Activated naive CD4-positive, alpha-beta T cell treated with anti-CD3 and anti-CD28 coated beads for 36 hours (primary cell): ENCODE measurements around the gene SLC46A2. TPM values are rescaled to one million over a fixed set of nuclear protein-coding genes. Genes with fewer than 3 reads are reported as not detected.
A peak's percentile ranks its signal among the peaks of the same experiment; 100 is the strongest.

Experiments
- CTCF ChIA-PET: fragments of 350-600 bp; sonication (Branson Sonifier 250); formaldehyde crosslinking; loops from one replicate; lab custom pipeline; 2021; ENCODE audit warnings: antibody characterized with exemption; lab: Charles Lee
- DNase-seq: peaks from one replicate; pipeline ENCODE4 v3.0.0-alpha.2; 2020
- H3K27ac Mint-ChIP-seq: one replicate; pipeline ENCODE4 v1.8.0; 2021; ENCODE audit warnings: mild to moderate bottlenecking, mixed read lengths
- H3K27me3 Mint-ChIP-seq: one replicate; pipeline ENCODE4 v1.8.0; 2021; ENCODE audit warnings: low read depth, mixed read lengths
- H3K36me3 Mint-ChIP-seq: one replicate; pipeline ENCODE4 v1.8.0; 2021; ENCODE audit warnings: low read depth, mixed read lengths
- H3K4me1 Mint-ChIP-seq: one replicate; pipeline ENCODE4 v1.8.0; 2021; ENCODE audit warnings: low read depth, mixed read lengths
- H3K4me3 Mint-ChIP-seq: one replicate; pipeline ENCODE4 v1.8.0; 2021; ENCODE audit warnings: mild to moderate bottlenecking, moderate library complexity, mixed read lengths
- H3K9me3 Mint-ChIP-seq: one replicate; pipeline ENCODE4 v1.8.0; 2021; ENCODE audit warnings: mixed read lengths
- intact Hi-C: fragments of 100-400 bp; cut with micrococcal nuclease; formaldehyde crosslinking; loops from one replicate; pipeline ENCODE4 v1.15.1; 2023
- total RNA-seq, 2 experiments: library from RNA; stranded (reverse); gene quantifications; one replicate each; pipeline ENCODE4 v1.2.3, GENCODE V29; 2021

The SLC46A2 gene
- total RNA-seq, 2 experiments from 2014 or later = not detected

GRCh38 chr9:112905084-112905483 is 14.4 kb upstream of the SLC46A2 start:
- H3K4me1 Mint-ChIP-seq = peaks cover 2% of the 10 kb centered on the region
- DNase-seq = no peak
- peaks cover 16% of the 10 kb centered on the region for H3K27me3 Mint-ChIP-seq
- H3K36me3 Mint-ChIP-seq = no peaks in the 10 kb centered on the region
- intact Hi-C loops = no loop called here
- no peaks in the 10 kb centered on the region for H3K9me3 Mint-ChIP-seq
- CTCF ChIA-PET = interaction anchor here (0.9 to 3.1 kb wide), 2 partner anchors 8 to 17 kb away, joined by 3 to 24 read pairs; no protein-coding TSS in a partner anchor
- no peak overlapping the region for H3K27ac Mint-ChIP-seq
- H3K4me3 Mint-ChIP-seq = no peak overlapping the region

GRCh38 chr9:112900901-112901300 is 10.2 kb upstream of the SLC46A2 start:
- Mint-ChIP-seq H3K9me3 (no peaks in the 10 kb centered on the region), H3K4me1 (peaks cover 4% of the 10 kb centered on the region), H3K27me3 (peaks cover 35% of the 10 kb centered on the region), H3K27ac (no peak overlapping the region), H3K36me3 (no peaks in the 10 kb centered on the region), H3K4me3 (no peak overlapping the region)
- intact Hi-C loops = no loop called here
- DNase-seq = no peak
- CTCF ChIA-PET = no interaction called here

- CTCF ChIA-PET = no interaction called here
- Mint-ChIP-seq H3K9me3 (no peaks in the 10 kb centered on the region), H3K36me3 (no peaks in the 10 kb centered on the region), H3K4me3 (no peak overlapping the region), H3K27ac (no peak overlapping the region), H3K27me3 (peaks cover 37% of the 10 kb centered on the region), H3K4me1 (peaks cover 4% of the 10 kb centered on the region)
- DNase-seq = no peak
- intact Hi-C loops = no loop called here
Observed at GRCh38 chr9:112900488-112900887, 9.8 kb upstream of the SLC46A2 start.

- intact Hi-C loops = no loop called here
- H3K27me3 Mint-ChIP-seq = peaks cover 36% of the 10 kb centered on the region
- H3K4me1 Mint-ChIP-seq = peaks cover 4% of the 10 kb centered on the region
- no peak overlapping the region for H3K4me3 Mint-ChIP-seq
- no peak overlapping the region for H3K27ac Mint-ChIP-seq
- CTCF ChIA-PET = interaction anchor here (0.6 to 1.3 kb wide), 3 partner anchors 54 to 68 kb away, joined by 3 to 4 read pairs (median 3); no protein-coding TSS in a partner anchor
- DNase-seq = no peak
- no peaks in the 10 kb centered on the region for H3K9me3 Mint-ChIP-seq
- no peaks in the 10 kb centered on the region for H3K36me3 Mint-ChIP-seq
Observed at GRCh38 chr9:112898872-112899311, 8.2 kb upstream of the SLC46A2 start.

- Mint-ChIP-seq H3K27me3 (peaks cover 45% of the 10 kb centered on the region), H3K9me3 (no peaks in the 10 kb centered on the region), H3K36me3 (no peaks in the 10 kb centered on the region), H3K27ac (no peak overlapping the region), H3K4me1 (peaks cover 2% of the 10 kb centered on the region), H3K4me3 (no peak overlapping the region)
- intact Hi-C loops = no loop called here
- DNase-seq = no peak
- CTCF ChIA-PET = no interaction called here
Observed at GRCh38 chr9:112896131-112896530, 5.5 kb upstream of the SLC46A2 start.

GRCh38 chr9:112894699-112895098 is 4.0 kb upstream of the SLC46A2 start:
- CTCF ChIA-PET = interaction anchor here (0.6 kb wide), 1 partner anchor 209 kb away, joined by 3 read pairs; no protein-coding TSS in a partner anchor
- Mint-ChIP-seq H3K36me3 (peaks cover under 1% of the 10 kb centered on the region), H3K4me3 (no peak overlapping the region), H3K9me3 (no peaks in the 10 kb centered on the region), H3K27me3 (peaks cover 41% of the 10 kb centered on the region), H3K27ac (no peak overlapping the region), H3K4me1 (peaks cover 2% of the 10 kb centered on the region)
- no peak for DNase-seq
- intact Hi-C loops = no loop called here

GRCh38 chr9:112894041-112894440 is 3.4 kb upstream of the SLC46A2 start:
- H3K36me3 Mint-ChIP-seq = peaks cover 2% of the 10 kb centered on the region
- no peaks in the 10 kb centered on the region for H3K9me3 Mint-ChIP-seq
- H3K27me3 Mint-ChIP-seq = peaks cover 42% of the 10 kb centered on the region
- no peak overlapping the region for H3K27ac Mint-ChIP-seq
- no peak overlapping the region for H3K4me3 Mint-ChIP-seq
- peaks cover 2% of the 10 kb centered on the region for H3K4me1 Mint-ChIP-seq
- CTCF ChIA-PET = interaction anchor here (0.6 kb wide), 1 partner anchor 208 kb away, joined by 3 read pairs; no protein-coding TSS in a partner anchor
- intact Hi-C loops = no loop called here
- DNase-seq = no peak

- no peak for DNase-seq
- intact Hi-C loops = no loop called here
- no peak overlapping the region for H3K4me3 Mint-ChIP-seq
- H3K36me3 Mint-ChIP-seq = peaks cover 2% of the 10 kb centered on the region
- H3K27ac Mint-ChIP-seq = no peak overlapping the region
- no peaks in the 10 kb centered on the region for H3K9me3 Mint-ChIP-seq
- CTCF ChIA-PET = no interaction called here
- peaks cover 33% of the 10 kb centered on the region for H3K27me3 Mint-ChIP-seq
- H3K4me1 Mint-ChIP-seq = no peaks in the 10 kb centered on the region
Observed at GRCh38 chr9:112892981-112893380, 2.3 kb upstream of the SLC46A2 start.

GRCh38 chr9:112891521-112891920 is 845 bp upstream of the SLC46A2 start:
- H3K4me3 Mint-ChIP-seq = no peak overlapping the region
- no peaks in the 10 kb centered on the region for H3K9me3 Mint-ChIP-seq
- no peak for DNase-seq
- no peaks in the 10 kb centered on the region for H3K4me1 Mint-ChIP-seq
- intact Hi-C loops = no loop called here
- peaks cover 31% of the 10 kb centered on the region for H3K27me3 Mint-ChIP-seq
- no peak overlapping the region for H3K27ac Mint-ChIP-seq
- CTCF ChIA-PET = no interaction called here
- H3K36me3 Mint-ChIP-seq = peaks cover 2% of the 10 kb centered on the region

- Mint-ChIP-seq H3K36me3 (peaks cover 2% of the 10 kb centered on the region), H3K9me3 (no peaks in the 10 kb centered on the region), H3K27me3 (peaks cover 16% of the 10 kb centered on the region), H3K4me1 (no peaks in the 10 kb centered on the region), H3K4me3 (no peak overlapping the region), H3K27ac (no peak overlapping the region)
- intact Hi-C loops = no loop called here
- DNase-seq = peak; percentile 37
- CTCF ChIA-PET = interaction anchor here (0.5 to 1.3 kb wide), 2 partner anchors 16 to 38 kb away, joined by 3 to 5 read pairs; no protein-coding TSS in a partner anchor
Observed at GRCh38 chr9:112887381-112887780, 3.3 kb downstream of the SLC46A2 start.

GRCh38 chr9:112886351-112886750 is 4.3 kb downstream of the SLC46A2 start:
- Mint-ChIP-seq H3K27ac (no peak overlapping the region), H3K36me3 (peaks cover 2% of the 10 kb centered on the region), H3K9me3 (no peaks in the 10 kb centered on the region), H3K4me1 (no peaks in the 10 kb centered on the region), H3K4me3 (no peak overlapping the region), H3K27me3 (peaks cover 8% of the 10 kb centered on the region)
- CTCF ChIA-PET = interaction anchor here (1.8 kb wide), 1 partner anchor 16 kb away, joined by 4 read pairs; no protein-coding TSS in a partner anchor
- intact Hi-C loops = no loop called here
- DNase-seq = no peak

GRCh38 chr9:112885324-112885723 is 5.4 kb downstream of the SLC46A2 start:
- Mint-ChIP-seq H3K9me3 (no peaks in the 10 kb centered on the region), H3K4me3 (no peak overlapping the region), H3K27me3 (peaks cover 8% of the 10 kb centered on the region), H3K27ac (no peak overlapping the region), H3K4me1 (no peaks in the 10 kb centered on the region), H3K36me3 (peaks cover 2% of the 10 kb centered on the region)
- intact Hi-C loops = no loop called here
- no peak for DNase-seq
- CTCF ChIA-PET = interaction anchor here (1.8 kb wide), 1 partner anchor 17 kb away, joined by 4 read pairs; no protein-coding TSS in a partner anchor

GRCh38 chr9:112884721-112885120 is 6.0 kb downstream of the SLC46A2 start:
- Mint-ChIP-seq H3K4me3 (no peak overlapping the region), H3K36me3 (peaks cover 1% of the 10 kb centered on the region), H3K4me1 (no peaks in the 10 kb centered on the region), H3K27me3 (peaks cover 4% of the 10 kb centered on the region), H3K27ac (no peak overlapping the region), H3K9me3 (no peaks in the 10 kb centered on the region)
- DNase-seq = no peak
- CTCF ChIA-PET = interaction anchor here (1.8 kb wide), 1 partner anchor 18 kb away, joined by 4 read pairs; no protein-coding TSS in a partner anchor
- intact Hi-C loops = no loop called here
